Caco-2 (cell line): ENCODE measurements around the gene MYO18A. TPM values are rescaled to one million over a fixed set of nuclear protein-coding genes. Genes with fewer than 3 reads are reported as not detected.

Source experiments
- BruUV-seq: library from RNA; stranded (reverse); fragments of 400-500 nt; replicated peaks from 2 replicates; lab custom pipeline; 2021; lab: Mats Ljungman, UMichigan
- CTCF ChIA-PET: fragments of 300-600 bp; sonication (Branson Sonifier 250); formaldehyde crosslinking; loops from one replicate; lab custom pipeline; 2022; ENCODE audit warnings: antibody characterized with exemption; lab: Charles Lee
- POLR2A ChIA-PET: fragments of 300-600 bp; sonication (Branson Sonifier 250); formaldehyde crosslinking; loops from one replicate; lab custom pipeline; 2022; ENCODE audit warnings: antibody characterized with exemption; lab: Charles Lee
- DNase-seq, 2 experiments: peaks; one replicate each; pipeline versions ENCODE4 v3.0.0 to v3.0.0-alpha.2; 2020 to 2022
- H3K27me3 ChIP-seq: replicated peaks from 2 replicates; pipeline ENCODE4 v1.6.0; 2011; ENCODE audit warnings: low read length; ENCODE audit not compliant: control insufficient read depth, insufficient read depth
- H3K36me3 ChIP-seq: 2 replicates; pipeline ENCODE4 v1.5.1; 2011; ENCODE audit warnings: low read length; ENCODE audit not compliant: control insufficient read depth, insufficient read depth
- H3K4me1 ChIP-seq: fragments of 250-450 bp; sonication (Bioruptor Pico); 2 replicates; pipeline ENCODE4 v1.5.1; 2020; ENCODE audit warnings: mild to moderate bottlenecking
- H3K4me3 ChIP-seq: 2 replicates; pipeline ENCODE4 v1.5.1; 2011; ENCODE audit warnings: low read depth, mild to moderate bottlenecking, control low read depth, low read length
- H3K9me3 ChIP-seq: fragments of 250-450 bp; sonication (Bioruptor Pico); 2 replicates; pipeline ENCODE4 v1.5.1; 2020; ENCODE audit warnings: mild to moderate bottlenecking, moderate library complexity
- H3K27ac Mint-ChIP-seq: one replicate; pipeline ENCODE4 v1.8.0; 2022; ENCODE audit warnings: mixed read lengths; ENCODE audit not compliant: unreplicated experiment
- H3K27me3 Mint-ChIP-seq: one replicate; pipeline ENCODE4 v1.8.0; 2022; ENCODE audit warnings: mixed read lengths; ENCODE audit not compliant: insufficient read depth, unreplicated experiment
- H3K36me3 Mint-ChIP-seq: one replicate; pipeline ENCODE4 v1.8.0; 2022; ENCODE audit warnings: mild to moderate bottlenecking, mixed read lengths; ENCODE audit not compliant: insufficient read depth, unreplicated experiment
- H3K4me1 Mint-ChIP-seq: one replicate; pipeline ENCODE4 v1.8.0; 2022; ENCODE audit warnings: low read depth, mixed read lengths; ENCODE audit not compliant: unreplicated experiment
- H3K4me3 Mint-ChIP-seq: one replicate; pipeline ENCODE4 v1.8.0; 2022; ENCODE audit warnings: mild to moderate bottlenecking, moderate library complexity, mixed read lengths; ENCODE audit not compliant: unreplicated experiment
- H3K9me3 Mint-ChIP-seq: one replicate; pipeline ENCODE4 v1.8.0; 2022; ENCODE audit warnings: mixed read lengths; ENCODE audit not compliant: unreplicated experiment
- CTCF ChIP-seq, 2 experiments: fragments of 200-600 bp in 1 of 2; IDR thresholded peaks; 1 replicate in 1 of 2; 2 replicates in 1 of 2; pipeline versions ENCODE4 v1.5.1 to v1.8.0; 2011 to 2022; ENCODE audit warnings: antibody characterized with exemption in 1 of 2, control low read depth in 1 of 2, inconsistent platforms in 1 of 2, low read depth in 1 of 2, low read length in 1 of 2, mild to moderate bottlenecking in 1 of 2, moderate library complexity in 1 of 2; ENCODE audit not compliant: insufficient read depth in 1 of 2, severe bottlenecking in 1 of 2, unreplicated experiment in 1 of 2
- intact Hi-C: fragments of 100-400 bp; cut with micrococcal nuclease; formaldehyde crosslinking; loops from one replicate; pipeline ENCODE4 v1.10.0; 2022; ENCODE audit not compliant: unreplicated experiment
- total RNA-seq: library from RNA; stranded (reverse); gene quantifications from 2 replicates; pipeline ENCODE4 v1.2.3, GENCODE V29; 2022

MYO18A gene
- total RNA-seq, 1 experiment from 2014 or later = 47.1 TPM

DNA sequence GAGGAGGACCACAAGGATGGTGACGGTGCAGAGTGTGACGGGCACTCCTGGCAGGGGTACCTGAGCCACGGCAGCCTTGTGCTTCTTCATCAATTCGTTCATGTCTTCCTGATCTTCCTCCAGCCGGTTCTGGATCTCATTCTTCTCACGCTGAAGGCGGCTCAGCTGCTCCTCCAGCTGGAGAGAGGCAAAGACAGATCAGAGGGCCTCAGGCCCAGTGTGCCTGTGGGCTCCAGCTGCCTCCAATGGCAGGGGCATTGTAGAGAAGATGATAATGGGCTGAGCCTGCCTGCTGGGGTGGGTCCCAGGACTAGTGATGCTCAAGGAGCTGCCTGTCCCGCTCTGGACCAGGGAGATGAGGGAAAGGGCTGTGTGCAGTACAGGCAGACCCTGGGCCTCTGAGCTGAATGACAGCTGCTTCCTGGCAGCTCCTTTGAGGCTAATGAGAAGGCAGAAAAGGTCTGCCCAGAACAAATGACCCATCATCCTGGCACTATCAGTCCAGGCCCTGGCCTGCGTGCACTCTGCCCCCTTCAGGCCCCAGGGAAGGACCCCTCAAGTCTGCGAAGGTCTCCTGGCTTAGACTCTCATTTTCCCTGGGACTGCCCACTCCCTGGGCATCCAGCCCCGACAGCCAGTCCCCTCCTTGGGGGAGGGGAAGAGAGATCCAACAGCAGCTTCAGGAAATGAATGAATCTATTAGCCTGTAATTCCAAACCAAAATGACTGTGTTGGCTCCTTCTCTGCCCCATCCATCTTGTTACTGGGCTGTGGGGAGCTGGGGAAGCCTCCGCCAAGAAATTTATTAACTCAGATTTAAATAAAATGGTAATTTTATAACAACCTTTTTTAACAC lies 89.2 kb downstream of the MYO18A start:
- Histone ChIP-seq H3K36me3 (no peaks in the 10 kb centered on the region), H3K27me3 (no peaks in the 10 kb centered on the region), H3K4me3 (no peak overlapping the region), H3K4me1 (no peaks in the 10 kb centered on the region), H3K9me3 (no peaks in the 10 kb centered on the region)
- H3K27me3 Mint-ChIP-seq = no peaks in the 10 kb centered on the region
- POLR2A ChIA-PET = no interaction called here
- intact Hi-C loops = no loop called here
- no peaks in the 10 kb centered on the region for H3K4me1 Mint-ChIP-seq
- TF ChIP-seq CTCF (IDR thresholded peaks at IDR 0.05; ENCODE audit: insufficient read depth in 1 of 2, low read depth in 1 of 2, low read length in 1 of 2, severe bottlenecking in 1 of 2, unreplicated experiment in 1 of 2) = no peak
- peak in 1 of 2 experiments; percentile 19 for DNase-seq
- CTCF ChIA-PET = interaction anchor here (2.9 kb wide), 1 partner anchor 125 kb away, joined by 24 read pairs; no protein-coding TSS in a partner anchor
- H3K4me3 Mint-ChIP-seq = no peak overlapping the region
- H3K36me3 Mint-ChIP-seq = peaks cover 28% of the 10 kb centered on the region
- no peaks in the 10 kb centered on the region for H3K9me3 Mint-ChIP-seq
- H3K27ac Mint-ChIP-seq = no peak overlapping the region
- no TSS peak for BruUV-seq

DNA sequence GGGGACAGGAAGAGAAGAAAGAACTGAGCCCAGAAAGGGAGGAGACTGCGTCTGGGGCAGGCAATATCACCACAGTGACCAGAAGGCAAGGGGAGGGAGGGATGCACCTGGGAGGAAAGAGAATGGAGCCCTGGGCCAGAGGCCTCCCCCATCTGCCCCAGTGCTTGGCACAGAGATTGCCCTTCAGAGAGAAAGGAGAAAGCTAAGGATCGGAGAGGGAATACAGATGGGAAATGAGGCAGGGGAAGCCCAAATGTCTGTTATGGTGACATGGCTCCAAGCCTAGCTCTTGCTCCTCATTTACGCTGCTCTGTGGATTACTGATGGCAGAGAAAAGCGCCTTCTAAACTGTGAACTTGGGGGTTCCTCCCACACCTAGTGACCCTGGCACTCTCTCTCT lies 90.1 kb downstream of the MYO18A start:
- BruUV-seq = no TSS peak

More for the DNA sequence above, 90.1 kb downstream of the MYO18A start:
- intact Hi-C loops = no loop called here
- POLR2A ChIA-PET = no interaction called here
- Histone ChIP-seq H3K9me3 (no peaks in the 10 kb centered on the region), H3K4me1 (no peaks in the 10 kb centered on the region), H3K4me3 (no peak overlapping the region), H3K36me3 (no peaks in the 10 kb centered on the region), H3K27me3 (no peaks in the 10 kb centered on the region)
- Mint-ChIP-seq H3K4me3 (no peak overlapping the region), H3K4me1 (no peaks in the 10 kb centered on the region), H3K9me3 (no peaks in the 10 kb centered on the region), H3K27me3 (no peaks in the 10 kb centered on the region), H3K36me3 (peaks cover 28% of the 10 kb centered on the region), H3K27ac (no peak overlapping the region)
- CTCF ChIA-PET = interaction anchor here (0.6 to 2.9 kb wide), 2 partner anchors 27 to 125 kb away, joined by 5 to 24 read pairs; no protein-coding TSS in a partner anchor
- no peak for TF ChIP-seq CTCF (IDR thresholded peaks at IDR 0.05; ENCODE audit: insufficient read depth in 1 of 2, low read depth in 1 of 2, low read length in 1 of 2, severe bottlenecking in 1 of 2, unreplicated experiment in 1 of 2)
- no peak for DNase-seq
